Measurements from ENCODE around the gene EXD3. TPM values are rescaled to one million over a fixed set of nuclear protein-coding genes. Genes with fewer than 3 reads are reported as not detected.
"Not testable (repeated sequence)": the region's sequence is repeated elsewhere in the genome, so short reads cannot be mapped to it uniquely, and the experiment has no call there.

EXD3 gene, protein sequence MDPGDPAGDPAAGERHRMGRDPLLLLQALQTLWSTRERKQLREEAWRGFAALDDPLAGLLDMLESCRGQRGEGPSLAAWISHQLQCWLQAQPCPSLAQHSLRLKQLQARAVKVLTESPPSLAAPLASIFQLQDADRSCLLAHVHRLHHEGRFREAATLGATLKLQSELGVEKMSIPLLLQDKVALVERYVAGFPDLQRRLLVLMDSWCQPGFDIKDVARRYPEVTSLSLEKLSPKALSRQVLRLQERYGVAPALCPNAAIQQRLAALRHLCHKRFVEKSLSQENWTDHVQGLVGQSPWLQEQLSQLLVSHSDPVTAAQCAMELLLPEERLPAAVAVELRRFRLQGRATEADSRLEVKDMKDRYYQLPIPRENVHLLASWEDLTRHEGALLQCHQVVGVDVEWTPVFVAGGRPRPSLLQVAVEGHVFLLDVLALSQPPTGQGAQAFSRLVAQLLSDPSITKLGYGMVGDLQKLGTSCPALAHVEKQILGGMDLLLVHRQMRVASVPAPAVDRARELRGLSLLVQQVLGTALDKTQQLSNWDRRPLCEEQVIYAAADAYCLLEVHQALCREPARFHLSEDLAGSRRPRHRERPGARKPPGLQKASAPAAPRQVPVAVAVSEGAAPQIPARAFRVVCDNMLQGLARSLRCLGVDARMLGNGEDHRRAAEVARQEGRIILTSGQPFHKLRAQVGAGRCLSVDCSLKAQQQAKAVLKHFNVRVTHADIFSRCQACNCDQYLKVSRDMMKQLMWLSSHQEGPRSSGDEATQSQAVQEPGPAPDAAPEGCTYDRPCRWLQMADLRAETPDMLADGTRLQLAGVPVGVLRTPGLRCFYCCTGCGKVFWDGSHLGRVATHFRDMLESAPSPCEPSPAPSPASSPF
- 16.7 TPM for total RNA-seq

DNA sequence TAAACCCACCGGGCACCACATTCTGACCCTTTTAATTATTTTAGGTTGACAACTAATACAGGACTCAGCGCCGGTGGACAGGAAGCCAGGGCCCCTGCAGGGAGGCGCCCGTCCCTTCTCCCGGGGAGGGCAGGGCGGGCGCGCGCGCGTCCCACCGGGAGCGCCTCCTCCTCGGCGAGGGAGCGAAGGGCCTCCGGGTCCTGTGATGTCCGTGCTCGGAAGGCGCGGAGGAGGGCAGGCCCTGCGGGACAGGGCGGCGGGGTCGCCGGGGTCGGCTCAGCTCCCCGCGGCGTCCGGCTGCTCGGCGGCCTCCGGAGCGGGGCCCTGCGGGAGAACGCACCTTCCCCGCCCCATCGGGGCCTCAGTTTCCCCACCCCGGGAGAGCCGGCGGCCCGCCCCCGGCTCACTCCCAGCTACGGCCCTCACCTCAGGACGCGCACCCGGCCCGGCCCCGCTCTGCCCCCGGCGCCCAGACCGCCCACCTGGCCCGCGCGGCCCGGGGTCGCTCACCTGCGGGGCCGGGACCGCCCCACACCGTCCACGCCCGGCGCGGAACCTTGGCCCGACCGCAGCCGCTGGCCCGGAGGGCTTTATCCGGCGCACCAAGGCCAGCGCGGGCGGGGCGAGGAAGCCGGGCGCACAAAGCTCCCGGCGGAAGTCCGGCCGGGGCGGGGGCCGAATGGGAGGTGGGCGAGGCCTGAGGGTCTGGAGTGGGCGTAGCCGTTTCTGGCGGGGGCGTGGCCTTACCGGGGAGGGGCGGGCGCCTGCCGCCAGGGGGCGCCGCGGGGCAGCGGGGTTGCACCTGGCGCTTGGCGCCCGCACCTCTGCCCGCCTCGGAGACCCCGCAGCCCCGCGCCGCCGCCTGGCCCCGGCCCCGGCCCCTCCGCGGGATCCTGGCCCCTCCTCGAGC, at the start of gene EXD3, which contains the start of gene NOXA1:
TSS of gene EXD3 (minus strand) at position 559 of the 910 bp plus-strand sequence. CDS start 27,805 bp downstream, outside the sequence.
TSS of gene NOXA1 (plus strand) at position 790 of the 910 bp plus-strand sequence. CDS start 137 bp downstream, outside the sequence.
- TF ChIP-seq, protein P1, sequence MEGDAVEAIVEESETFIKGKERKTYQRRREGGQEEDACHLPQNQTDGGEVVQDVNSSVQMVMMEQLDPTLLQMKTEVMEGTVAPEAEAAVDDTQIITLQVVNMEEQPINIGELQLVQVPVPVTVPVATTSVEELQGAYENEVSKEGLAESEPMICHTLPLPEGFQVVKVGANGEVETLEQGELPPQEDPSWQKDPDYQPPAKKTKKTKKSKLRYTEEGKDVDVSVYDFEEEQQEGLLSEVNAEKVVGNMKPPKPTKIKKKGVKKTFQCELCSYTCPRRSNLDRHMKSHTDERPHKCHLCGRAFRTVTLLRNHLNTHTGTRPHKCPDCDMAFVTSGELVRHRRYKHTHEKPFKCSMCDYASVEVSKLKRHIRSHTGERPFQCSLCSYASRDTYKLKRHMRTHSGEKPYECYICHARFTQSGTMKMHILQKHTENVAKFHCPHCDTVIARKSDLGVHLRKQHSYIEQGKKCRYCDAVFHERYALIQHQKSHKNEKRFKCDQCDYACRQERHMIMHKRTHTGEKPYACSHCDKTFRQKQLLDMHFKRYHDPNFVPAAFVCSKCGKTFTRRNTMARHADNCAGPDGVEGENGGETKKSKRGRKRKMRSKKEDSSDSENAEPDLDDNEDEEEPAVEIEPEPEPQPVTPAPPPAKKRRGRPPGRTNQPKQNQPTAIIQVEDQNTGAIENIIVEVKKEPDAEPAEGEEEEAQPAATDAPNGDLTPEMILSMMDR (IDR thresholded peaks at IDR 0.05): peak; percentile 60 to 92 (median 68)
- no peaks in the 10 kb centered on the region for H3K9me3 ChIP-seq
- no peaks in the 10 kb centered on the region for H3K27me3 ChIP-seq
- peaks cover 7 to 15% of the 10 kb centered on the region in 2 donors for H3K4me1 ChIP-seq
- peak within 1 kb of the TSS; percentile 73 to 100 for H3K4me3 ChIP-seq
- peak; percentile 62 to 95 for DNase-seq (ENCODE audit: low spot score in 2 of 2)
- peaks cover 0 to 3% of the 10 kb centered on the region in 2 donors for H3K36me3 ChIP-seq
- peak within 1 kb of the TSS; percentile 51 to 87 for H3K27ac ChIP-seq
- intact Hi-C loops (cut with DNase I): loop anchor here (1.0 to 10.0 kb wide), 3 partner anchors 22 to 102 kb away; partner anchors contain the start of gene NSMF

DNA sequence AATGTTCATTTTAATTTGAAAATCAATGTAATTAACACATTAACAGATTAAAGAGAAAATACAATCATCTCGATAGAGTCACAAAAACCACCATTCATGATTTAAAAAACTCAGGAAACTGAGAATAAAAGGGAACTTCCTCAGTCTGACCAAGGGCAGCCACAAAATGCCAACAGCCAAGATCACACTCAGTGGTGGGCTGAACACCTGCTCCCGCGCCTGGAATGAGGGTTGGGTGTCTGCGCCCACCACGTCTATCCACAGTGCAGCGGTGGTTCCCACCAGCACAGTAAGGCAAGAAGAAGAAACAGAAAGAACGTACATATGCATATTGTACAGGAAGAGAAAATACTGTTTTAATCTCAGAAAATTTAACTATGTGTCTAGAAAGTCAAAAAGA, 47.8 kb upstream of the EXD3 start:
- Histone ChIP-seq H3K4me3 (no peak overlapping the region), H3K27ac (no peak overlapping the region), H3K4me1 (no peaks in the 10 kb centered on the region), H3K27me3 (no peaks in the 10 kb centered on the region), H3K9me3 (peaks cover 7 to 8% of the 10 kb centered on the region in 2 donors), H3K36me3 (peaks cover 0 to 6% of the 10 kb centered on the region in 2 donors)
- TF ChIP-seq, protein P1 (IDR thresholded peaks at IDR 0.05): no peak
- intact Hi-C loops (cut with DNase I): no loop called here
- DNase-seq (ENCODE audit: low spot score in 2 of 2): no peak

DNA sequence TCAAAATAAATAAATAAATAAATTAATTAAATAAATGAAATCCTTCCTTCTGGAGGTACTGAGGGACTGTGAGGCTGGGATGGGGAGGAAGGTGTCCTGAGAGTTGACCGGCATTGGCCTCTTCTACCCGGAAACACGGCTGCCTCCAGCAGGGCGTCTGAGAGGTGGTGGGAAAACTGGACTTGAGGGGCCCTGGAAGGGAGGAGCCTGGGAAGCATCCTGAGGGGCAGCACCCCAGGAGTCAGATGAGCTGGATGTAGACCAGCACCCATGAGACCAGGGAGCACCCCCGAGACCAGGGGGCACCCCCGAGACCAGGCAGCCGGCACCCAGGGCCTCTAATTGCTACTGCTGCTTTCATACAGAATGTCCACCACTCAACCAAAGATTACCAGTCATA, 44.9 kb upstream of the EXD3 start:
- intact Hi-C loops (cut with DNase I): no loop called here
- Histone ChIP-seq H3K4me3 (no peak overlapping the region), H3K4me1 (no peaks in the 10 kb centered on the region), H3K27me3 (no peaks in the 10 kb centered on the region), H3K36me3 (no peaks in the 10 kb centered on the region), H3K27ac (no peak overlapping the region), H3K9me3 (no peaks in the 10 kb centered on the region)
- DNase-seq (ENCODE audit: low spot score in 2 of 2): no peak
- TF ChIP-seq, protein P1 (IDR thresholded peaks at IDR 0.05): no peak

DNA sequence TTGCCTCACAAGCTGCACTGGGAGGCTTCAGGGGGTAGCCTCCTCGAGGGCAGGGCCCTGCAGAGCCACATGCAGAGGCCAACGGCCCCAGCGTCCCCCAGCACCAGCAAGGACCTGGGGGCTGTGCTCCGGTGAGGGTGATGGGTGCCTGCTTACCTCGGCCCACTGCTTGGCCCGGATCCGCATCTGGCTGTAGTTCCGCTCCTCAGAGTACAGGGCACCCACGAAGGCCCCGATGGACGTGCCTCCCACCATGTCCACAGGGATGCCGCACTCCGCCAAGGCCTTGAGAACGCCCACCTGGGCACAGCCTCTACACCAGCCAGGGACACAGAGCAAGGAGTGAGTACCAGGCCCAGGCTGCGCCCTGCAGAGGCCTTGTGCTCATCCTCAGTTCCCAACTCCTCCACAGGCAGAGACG, 44.2 kb upstream of the EXD3 start:
- H3K4me1 ChIP-seq: no peaks in the 10 kb centered on the region
- no peak for DNase-seq (ENCODE audit: low spot score in 2 of 2)
- no peaks in the 10 kb centered on the region for H3K36me3 ChIP-seq
- TF ChIP-seq, protein P1 (IDR thresholded peaks at IDR 0.05): no peak
- intact Hi-C loops (cut with DNase I): no loop called here
- H3K27me3 ChIP-seq: no peaks in the 10 kb centered on the region
- H3K9me3 ChIP-seq: no peaks in the 10 kb centered on the region
- no peak overlapping the region for H3K4me3 ChIP-seq
- H3K27ac ChIP-seq: no peak overlapping the region

DNA sequence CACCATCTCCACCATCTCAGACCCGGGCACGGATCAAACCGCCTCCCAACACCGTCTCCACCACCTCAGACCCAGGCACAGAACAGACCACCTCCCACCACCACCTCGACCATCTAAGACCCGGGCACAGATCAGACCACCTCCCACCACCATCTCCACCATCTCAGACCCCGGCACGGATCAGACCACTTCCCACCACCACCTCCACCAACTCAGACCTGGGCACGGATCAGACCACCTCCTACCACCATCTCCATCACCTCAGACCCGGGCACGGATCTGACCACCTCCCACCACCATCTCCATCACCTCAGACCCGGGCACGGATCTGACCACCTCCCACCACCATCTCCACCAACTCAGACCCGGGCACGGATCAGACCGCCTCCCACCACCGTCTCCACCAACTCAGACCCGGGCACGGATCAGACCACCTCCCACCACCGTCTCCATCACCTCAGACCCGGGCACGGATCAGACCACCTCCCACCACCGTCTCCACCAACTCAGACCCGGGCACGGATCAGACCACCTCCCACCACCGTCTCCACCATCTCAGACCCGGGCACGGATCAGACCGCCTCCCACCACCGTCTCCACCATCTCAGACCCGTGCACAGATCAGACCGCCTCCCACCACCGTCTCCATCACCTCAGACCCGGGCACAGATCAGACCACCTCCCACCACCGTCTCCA, 43.6 kb upstream of the EXD3 start:
- DNase-seq (ENCODE audit: low spot score in 2 of 2); H3K36me3 ChIP-seq; H3K27ac ChIP-seq; H3K4me1 ChIP-seq; H3K27me3 ChIP-seq; H3K9me3 ChIP-seq; intact Hi-C loops (cut with DNase I); H3K4me3 ChIP-seq: not testable (repeated sequence)
